ENCODE measurements around the gene TLE2. TPM values are rescaled to one million over a fixed set of nuclear protein-coding genes. Genes with fewer than 3 reads are reported as not detected.

TLE2 gene
- polyA plus RNA-seq, 2 of the 4 experiments (the other 2 are of a cell fraction): 2.1 to 2.6 TPM

DNA sequence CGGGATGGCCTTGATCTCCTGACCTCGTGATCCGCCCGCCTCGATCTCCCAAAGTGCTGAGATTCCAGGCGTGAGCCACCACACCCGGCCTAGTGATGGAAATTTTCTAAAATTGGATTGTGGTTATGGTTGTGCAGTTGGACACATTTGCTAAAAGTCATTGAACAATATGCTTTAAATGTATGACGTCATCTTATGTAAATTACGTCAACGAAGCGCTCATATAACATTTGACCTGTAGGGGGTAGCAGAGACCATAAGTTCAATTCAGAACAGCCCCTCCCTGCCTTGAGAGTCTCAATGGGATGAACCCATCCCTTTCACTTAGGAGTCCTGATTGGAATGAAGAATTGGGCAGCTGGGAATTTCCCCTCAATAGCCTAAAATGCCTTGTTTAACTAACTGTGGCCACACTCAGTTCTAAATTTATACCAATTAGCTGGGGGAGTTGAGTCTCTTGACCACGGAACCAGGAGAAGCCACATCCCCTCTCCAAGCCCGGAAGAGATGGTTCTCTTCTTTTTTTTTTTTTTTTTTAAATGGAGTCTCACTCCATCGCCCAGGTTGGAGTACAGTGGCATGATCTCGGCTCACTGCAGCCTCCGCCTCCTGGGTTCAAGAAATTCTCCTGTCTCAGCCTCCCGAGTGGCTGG is 66.9 kb downstream of the TLE2 start:
- ATAC-seq: peak in 1 of 2 experiments; percentile 51; a peak in 4 of 6 replicates
- no peak for TF ChIP-seq FOSL2 (IDR thresholded peaks at IDR 0.05)
- peak; percentile 92 for TF ChIP-seq FOSL2 (CRISPR knock-in tag; IDR thresholded peaks at IDR 0.05)
- TF ChIP-seq SMC3 (IDR thresholded peaks at IDR 0.05): peak; percentile 50
- no peak for TF ChIP-seq CHD2 (IDR thresholded peaks at IDR 0.05; ENCODE audit: low read length, partially characterized antibody)
- TF ChIP-seq RAD21 (conservative IDR thresholded peaks at IDR 0.05 in 1 of 2, IDR thresholded peaks at IDR 0.05 in 1 of 2): peak; percentile 77
- TF ChIP-seq JUNB (IDR thresholded peaks at IDR 0.05): no peak
- TF ChIP-seq, protein P1, sequence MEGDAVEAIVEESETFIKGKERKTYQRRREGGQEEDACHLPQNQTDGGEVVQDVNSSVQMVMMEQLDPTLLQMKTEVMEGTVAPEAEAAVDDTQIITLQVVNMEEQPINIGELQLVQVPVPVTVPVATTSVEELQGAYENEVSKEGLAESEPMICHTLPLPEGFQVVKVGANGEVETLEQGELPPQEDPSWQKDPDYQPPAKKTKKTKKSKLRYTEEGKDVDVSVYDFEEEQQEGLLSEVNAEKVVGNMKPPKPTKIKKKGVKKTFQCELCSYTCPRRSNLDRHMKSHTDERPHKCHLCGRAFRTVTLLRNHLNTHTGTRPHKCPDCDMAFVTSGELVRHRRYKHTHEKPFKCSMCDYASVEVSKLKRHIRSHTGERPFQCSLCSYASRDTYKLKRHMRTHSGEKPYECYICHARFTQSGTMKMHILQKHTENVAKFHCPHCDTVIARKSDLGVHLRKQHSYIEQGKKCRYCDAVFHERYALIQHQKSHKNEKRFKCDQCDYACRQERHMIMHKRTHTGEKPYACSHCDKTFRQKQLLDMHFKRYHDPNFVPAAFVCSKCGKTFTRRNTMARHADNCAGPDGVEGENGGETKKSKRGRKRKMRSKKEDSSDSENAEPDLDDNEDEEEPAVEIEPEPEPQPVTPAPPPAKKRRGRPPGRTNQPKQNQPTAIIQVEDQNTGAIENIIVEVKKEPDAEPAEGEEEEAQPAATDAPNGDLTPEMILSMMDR (IDR thresholded peaks at IDR 0.05): peak; percentile 72
- Histone ChIP-seq H3K4me1 (no peaks in the 10 kb centered on the region), H3K27ac (no peak overlapping the region), H3K9me3 (no peaks in the 10 kb centered on the region), H3K4me3 (no peak overlapping the region), H3K4me2 (no peak overlapping the region)
- DNase-seq (ENCODE audit: low read depth in 1 of 2, low spot score in 1 of 2): peak; percentile 24 to 66
- FAIRE-seq: no peak
- 43% methylated on average over 17 of the region's 17 CpGs for WGBS (ENCODE audit: missing lambda C conversion rate)
- CTCF ChIA-PET: interaction anchor here (0.6 to 12.8 kb wide), 22 partner anchors 10 to 528 kb away, joined by 3 to 127 read pairs (median 4); partner anchors contain the start of gene TLE6
- POLR2A ChIA-PET: no interaction called here

DNA sequence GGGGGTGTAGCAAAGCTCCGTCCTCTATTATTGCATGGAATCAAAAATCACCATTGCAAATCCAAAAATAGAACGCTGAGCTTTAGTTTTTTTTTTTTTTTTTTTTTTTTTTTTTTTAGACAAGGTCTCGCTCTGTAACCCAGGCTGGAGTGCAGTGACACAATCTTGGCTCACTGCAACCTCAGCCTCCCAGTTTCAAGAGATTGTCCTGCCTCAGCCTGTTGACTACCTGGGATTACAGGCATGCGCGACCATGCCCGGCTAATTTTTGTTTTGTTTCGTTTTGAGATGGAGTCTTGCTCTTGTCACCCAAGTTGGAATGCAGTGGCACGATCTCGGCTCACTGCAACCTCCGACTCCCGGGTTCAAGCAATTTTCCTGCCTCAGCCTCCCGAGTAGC is 69.0 kb downstream of the TLE2 start:
- H3K4me2 ChIP-seq: no peak overlapping the region
- no peak for TF ChIP-seq SREBF2 (IDR thresholded peaks at IDR 0.05)
- no peak for TF ChIP-seq RCOR1 (IDR thresholded peaks at IDR 0.05; ENCODE audit: low read depth, low read length)
- no peak for TF ChIP-seq KDM1A (IDR thresholded peaks at IDR 0.05; ENCODE audit: low read depth)
- no peak for TF ChIP-seq SMC3 (IDR thresholded peaks at IDR 0.05)
- no peak for TF ChIP-seq HOXB13 (CRISPR knock-in tag; IDR thresholded peaks at IDR 0.05; ENCODE audit: low read depth)
- no peak for TF ChIP-seq POLR2A (IDR thresholded peaks at IDR 0.05; ENCODE audit: low read length)
- TF ChIP-seq JUNB (IDR thresholded peaks at IDR 0.05): no peak
- TF ChIP-seq KDM5A (IDR thresholded peaks at IDR 0.05): no peak

DNA sequence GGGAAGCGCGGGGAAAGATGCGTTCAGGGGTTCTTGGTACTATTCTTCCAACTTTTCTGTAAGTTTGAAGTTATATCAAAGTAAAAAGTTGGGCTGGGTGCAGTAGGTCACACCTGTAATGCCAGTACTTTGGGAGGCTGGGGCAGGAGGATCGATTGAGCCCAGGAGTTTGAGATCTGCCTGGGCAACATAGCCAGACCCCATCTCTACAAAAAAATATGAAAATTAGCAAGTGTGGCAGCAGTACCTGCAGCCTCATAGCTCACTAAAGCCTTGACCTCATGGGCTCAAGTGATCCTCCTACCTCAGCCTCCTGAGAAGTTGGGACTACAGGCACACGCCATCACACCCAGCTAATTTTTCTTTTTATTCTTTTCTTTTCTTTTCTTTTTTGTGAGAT is 71.9 kb downstream of the TLE2 start:
- ATAC-seq: no peak
- no peaks in the 10 kb centered on the region for H3K4me1 ChIP-seq
- no peak for DNase-seq (ENCODE audit: low read depth in 1 of 2, low spot score in 1 of 2)
- H3K27ac ChIP-seq: no peak overlapping the region
- ChIA-PET POLR2A (no interaction called here), CTCF (interaction anchor here (0.7 to 12.8 kb wide), 7 partner anchors 12 to 202 kb away, joined by 3 to 127 read pairs (median 3); no protein-coding TSS in a partner anchor)
- no peak overlapping the region for H3K4me3 ChIP-seq
- 70% methylated on average over 5 of the region's 5 CpGs for WGBS (ENCODE audit: missing lambda C conversion rate)
- no peak for FAIRE-seq
- TF ChIP-seq, protein P2, sequence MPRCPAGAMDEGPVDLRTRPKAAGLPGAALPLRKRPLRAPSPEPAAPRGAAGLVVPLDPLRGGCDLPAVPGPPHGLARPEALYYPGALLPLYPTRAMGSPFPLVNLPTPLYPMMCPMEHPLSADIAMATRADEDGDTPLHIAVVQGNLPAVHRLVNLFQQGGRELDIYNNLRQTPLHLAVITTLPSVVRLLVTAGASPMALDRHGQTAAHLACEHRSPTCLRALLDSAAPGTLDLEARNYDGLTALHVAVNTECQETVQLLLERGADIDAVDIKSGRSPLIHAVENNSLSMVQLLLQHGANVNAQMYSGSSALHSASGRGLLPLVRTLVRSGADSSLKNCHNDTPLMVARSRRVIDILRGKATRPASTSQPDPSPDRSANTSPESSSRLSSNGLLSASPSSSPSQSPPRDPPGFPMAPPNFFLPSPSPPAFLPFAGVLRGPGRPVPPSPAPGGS (IDR thresholded peaks at IDR 0.05): no peak
- no peak for TF ChIP-seq BHLHE40 (IDR thresholded peaks at IDR 0.05; ENCODE audit: low read depth, low read length)
- no peak for TF ChIP-seq FOSB (CRISPR knock-in tag; IDR thresholded peaks at IDR 0.05)
- TF ChIP-seq HEYL (CRISPR knock-in tag; IDR thresholded peaks at IDR 0.05): no peak
- no peak for TF ChIP-seq MYC (IDR thresholded peaks at IDR 0.05; ENCODE audit: borderline replicate concordance, low read length)
- TF ChIP-seq KDM1A (IDR thresholded peaks at IDR 0.05; ENCODE audit: low read depth): no peak
- TF ChIP-seq ZC3H11A (IDR thresholded peaks at IDR 0.05): no peak
- TF ChIP-seq TP53 (CRISPR knock-in tag; IDR thresholded peaks at IDR 0.05): no peak
- no peak for TF ChIP-seq SREBF2 (IDR thresholded peaks at IDR 0.05)
- TF ChIP-seq RFX5 (IDR thresholded peaks at IDR 0.05): no peak
- no peak for TF ChIP-seq HOXB13 (CRISPR knock-in tag; IDR thresholded peaks at IDR 0.05; ENCODE audit: low read depth)
- no peak overlapping the region for H3K4me2 ChIP-seq
- H3K9me3 ChIP-seq: no peaks in the 10 kb centered on the region

More for the DNA sequence above, 69.0 kb downstream of the TLE2 start:
- CTCF ChIA-PET: interaction anchor here (0.6 to 12.8 kb wide), 4 partner anchors 9 to 343 kb away, joined by 3 to 127 read pairs (median 4); no protein-coding TSS in a partner anchor
- H3K9me3 ChIP-seq: no peaks in the 10 kb centered on the region
- ATAC-seq: no peak
- 71% methylated on average over 12 of the region's 12 CpGs for WGBS (ENCODE audit: missing lambda C conversion rate)
- FAIRE-seq: no peak
- no peaks in the 10 kb centered on the region for H3K4me1 ChIP-seq
- no peak for DNase-seq (ENCODE audit: low read depth in 1 of 2, low spot score in 1 of 2)
- H3K27ac ChIP-seq: no peak overlapping the region
- H3K4me3 ChIP-seq: no peak overlapping the region
- POLR2A ChIA-PET: interaction anchor here (0.6 to 0.7 kb wide), 2 partner anchors 200 to 802 kb away, joined by 4 to 5 read pairs; partner anchors contain the start of gene APBA3

Data from A549 (cell line).